Fibroblast of lung (primary cell): ENCODE results near the gene KCNIP1. TPM values are rescaled to one million over a fixed set of nuclear protein-coding genes. Genes with fewer than 3 reads are reported as not detected.

Source experiments
- DNase-seq, 2 donors: peaks; one replicate each; pipeline versions ENCODE4 v3.0.0 to v3.0.0-alpha.2; 2010; ENCODE audit warnings: low read depth in 2 of 2
- H2AFZ ChIP-seq: 2 replicates; pipeline ENCODE4 v1.5.1; 2012; ENCODE audit warnings: low read length, control low read depth, inconsistent platforms
- H3K27ac ChIP-seq: 2 replicates; pipeline ENCODE4 v1.5.1; 2011; ENCODE audit warnings: low read length, control low read depth; ENCODE audit not compliant: insufficient read depth
- H3K27me3 ChIP-seq: 2 replicates; pipeline ENCODE4 v1.5.1; 2011; ENCODE audit warnings: mild to moderate bottlenecking, low read length; ENCODE audit not compliant: control insufficient read depth, insufficient read depth
- H3K36me3 ChIP-seq: 2 replicates; pipeline ENCODE4 v1.5.1; 2011; ENCODE audit warnings: low read length; ENCODE audit not compliant: control insufficient read depth, insufficient read depth
- H3K4me1 ChIP-seq: 2 replicates; pipeline ENCODE4 v1.5.1; 2011; ENCODE audit warnings: low read length; ENCODE audit not compliant: control insufficient read depth, insufficient read depth; ENCODE audit errors: extremely low read depth
- H3K4me2 ChIP-seq: 2 replicates; pipeline ENCODE4 v1.5.1; 2011; ENCODE audit warnings: low read length, control low read depth; ENCODE audit not compliant: insufficient read depth; ENCODE audit errors: extremely low read depth
- H3K4me3 ChIP-seq, 4 experiments: fragments of 200-600 bp in 1 of 4; sonication (generic) in 1 of 4; replicated peaks in 1 of 4; 2 replicates each; pipeline ENCODE4 v1.5.1; 2011 to 2016; ENCODE audit warnings: low read length in 4 of 4, low read depth in 3 of 4, mild to moderate bottlenecking in 3 of 4, control low read depth in 2 of 4, inconsistent platforms in 1 of 4, mixed read lengths in 1 of 4; ENCODE audit not compliant: insufficient read depth in 1 of 4; ENCODE audit errors: control extremely low read depth in 1 of 4
- H3K79me2 ChIP-seq: 2 replicates; pipeline ENCODE4 v1.5.1; 2012; ENCODE audit warnings: mild to moderate bottlenecking, low read length, inconsistent platforms; ENCODE audit not compliant: control insufficient read depth, insufficient read depth
- H3K9ac ChIP-seq: 2 replicates; pipeline ENCODE4 v1.5.1; 2011; ENCODE audit warnings: mild to moderate bottlenecking, low read length, control low read depth; ENCODE audit not compliant: insufficient read depth
- H3K9me3 ChIP-seq: 2 replicates; pipeline ENCODE4 v1.5.1; 2012; ENCODE audit warnings: low read depth, low read length; ENCODE audit not compliant: control insufficient read depth, insufficient read depth
- H4K20me1 ChIP-seq: 2 replicates; pipeline ENCODE4 v1.5.1; 2011; ENCODE audit warnings: low read length; ENCODE audit not compliant: control insufficient read depth, insufficient read depth; ENCODE audit errors: extremely low read depth
- EZH2 ChIP-seq: IDR thresholded peaks from 2 replicates; pipeline ENCODE4 v1.5.1; 2012; ENCODE audit warnings: low read length, control low read depth, mild to moderate bottlenecking; ENCODE audit errors: missing control alignments
- polyA plus RNA-seq, 2 donors: library from polyadenylated mRNA; depleted of rRNA in 1 of 2; stranded (reverse) in 1 of 2; unstranded in 1 of 2; fragments of >200 nt; gene quantifications; 2 replicates each; pipeline ENCODE4 v1.2.1, GENCODE V29; 2011 to 2012; ENCODE audit warnings: missing spikeins in 1 of 2
- total RNA-seq: library from RNA; depleted of rRNA; stranded (reverse); fragments of >200 nt; gene quantifications from 2 replicates; pipeline ENCODE4 v1.2.1, GENCODE V29; 2014
- TF ChIP-seq, protein P1 (sequence below), 2 donors: IDR thresholded peaks in 1 of 2; conservative IDR thresholded peaks in 1 of 2; 1 replicate in 1 of 2; 2 replicates in 1 of 2; pipeline ENCODE4 v1.5.1; 2011 to 2012; ENCODE audit warnings: low read length in 2 of 2, control low read depth in 1 of 2, inconsistent platforms in 1 of 2, low read depth in 1 of 2, mild to moderate bottlenecking in 1 of 2

Gene KCNIP1
- total and polyA plus RNA-seq, 2 donors (not counting 1 experiment from before 2014, with no cell fraction given) = not detected

GRCh38 chr5:170481849-170482248 lies 22.0 kb upstream of the KCNIP1 start:
- Histone ChIP-seq H3K4me2 (no peak overlapping the region), H2AFZ (no peak overlapping the region), H4K20me1 (no peaks in the 10 kb centered on the region), H3K4me1 (no peaks in the 10 kb centered on the region), H3K9ac (no peak overlapping the region), H3K79me2 (no peaks in the 10 kb centered on the region), H3K4me3 (no peak overlapping the region), H3K27me3 (no peaks in the 10 kb centered on the region), H3K27ac (no peak overlapping the region), H3K9me3 (no peaks in the 10 kb centered on the region), H3K36me3 (no peaks in the 10 kb centered on the region)
- no peak for DNase-seq
- TF ChIP-seq, protein P1, sequence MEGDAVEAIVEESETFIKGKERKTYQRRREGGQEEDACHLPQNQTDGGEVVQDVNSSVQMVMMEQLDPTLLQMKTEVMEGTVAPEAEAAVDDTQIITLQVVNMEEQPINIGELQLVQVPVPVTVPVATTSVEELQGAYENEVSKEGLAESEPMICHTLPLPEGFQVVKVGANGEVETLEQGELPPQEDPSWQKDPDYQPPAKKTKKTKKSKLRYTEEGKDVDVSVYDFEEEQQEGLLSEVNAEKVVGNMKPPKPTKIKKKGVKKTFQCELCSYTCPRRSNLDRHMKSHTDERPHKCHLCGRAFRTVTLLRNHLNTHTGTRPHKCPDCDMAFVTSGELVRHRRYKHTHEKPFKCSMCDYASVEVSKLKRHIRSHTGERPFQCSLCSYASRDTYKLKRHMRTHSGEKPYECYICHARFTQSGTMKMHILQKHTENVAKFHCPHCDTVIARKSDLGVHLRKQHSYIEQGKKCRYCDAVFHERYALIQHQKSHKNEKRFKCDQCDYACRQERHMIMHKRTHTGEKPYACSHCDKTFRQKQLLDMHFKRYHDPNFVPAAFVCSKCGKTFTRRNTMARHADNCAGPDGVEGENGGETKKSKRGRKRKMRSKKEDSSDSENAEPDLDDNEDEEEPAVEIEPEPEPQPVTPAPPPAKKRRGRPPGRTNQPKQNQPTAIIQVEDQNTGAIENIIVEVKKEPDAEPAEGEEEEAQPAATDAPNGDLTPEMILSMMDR (conservative IDR thresholded peaks at IDR 0.05 in 1 of 2, IDR thresholded peaks at IDR 0.05 in 1 of 2; ENCODE audit: low read depth in 1 of 2, low read length in 2 of 2) = no peak
- no peak for TF ChIP-seq EZH2

- Histone ChIP-seq H3K27ac (no peak overlapping the region), H3K27me3 (no peaks in the 10 kb centered on the region), H3K9ac (no peak overlapping the region), H3K79me2 (no peaks in the 10 kb centered on the region), H3K9me3 (no peaks in the 10 kb centered on the region), H4K20me1 (no peaks in the 10 kb centered on the region), H2AFZ (no peak overlapping the region), H3K4me2 (no peak overlapping the region), H3K36me3 (no peaks in the 10 kb centered on the region), H3K4me3 (no peak overlapping the region), H3K4me1 (no peaks in the 10 kb centered on the region)
- DNase-seq = no peak
- TF ChIP-seq, protein P1 (conservative IDR thresholded peaks at IDR 0.05 in 1 of 2, IDR thresholded peaks at IDR 0.05 in 1 of 2; ENCODE audit: low read depth in 1 of 2, low read length in 2 of 2) = no peak
- TF ChIP-seq EZH2 = no peak
These were observed 21.3 kb upstream of the KCNIP1 start for GRCh38 chr5:170482511-170482910.

- TF ChIP-seq, protein P1 (conservative IDR thresholded peaks at IDR 0.05 in 1 of 2, IDR thresholded peaks at IDR 0.05 in 1 of 2; ENCODE audit: low read depth in 1 of 2, low read length in 2 of 2) = no peak
- TF ChIP-seq EZH2 = no peak
- H3K4me1 ChIP-seq = no peaks in the 10 kb centered on the region
- H4K20me1 ChIP-seq = no peaks in the 10 kb centered on the region
- no peak overlapping the region for H3K9ac ChIP-seq
- H3K79me2 ChIP-seq = no peaks in the 10 kb centered on the region
- no peaks in the 10 kb centered on the region for H3K9me3 ChIP-seq
- H3K36me3 ChIP-seq = no peaks in the 10 kb centered on the region
- no peak overlapping the region for H3K4me3 ChIP-seq
- no peak overlapping the region for H3K4me2 ChIP-seq
- no peaks in the 10 kb centered on the region for H3K27me3 ChIP-seq
- H2AFZ ChIP-seq = no peak overlapping the region
- H3K27ac ChIP-seq = no peak overlapping the region
- peak in 1 of 2 donors; percentile 63 for DNase-seq
These were observed 19.9 kb upstream of the KCNIP1 start for GRCh38 chr5:170483701-170484458.
